HL-60 (cell line): ENCODE data around the gene QSOX1.

Source experiments
- CTCF ChIP-seq: IDR thresholded peaks from one replicate; pipeline ENCODE4 v1.5.1; 2011; ENCODE audit warnings: low read length, control low read depth, inconsistent platforms; ENCODE audit not compliant: insufficient read depth
- POLR2AphosphoS5 ChIP-seq: IDR thresholded peaks from 2 replicates; pipeline ENCODE4 v1.6.1; 2012; ENCODE audit warnings: low read depth
- SPI1 ChIP-seq: IDR thresholded peaks from 2 replicates; pipeline ENCODE4 v1.6.1; 2012; ENCODE audit warnings: low read depth, mild to moderate bottlenecking, borderline replicate concordance
- TF ChIP-seq, protein P1 (sequence below): IDR thresholded peaks from 2 replicates; pipeline ENCODE4 v1.6.1; 2012; ENCODE audit warnings: low read depth; ENCODE audit not compliant: insufficient replicate concordance

DNA sequence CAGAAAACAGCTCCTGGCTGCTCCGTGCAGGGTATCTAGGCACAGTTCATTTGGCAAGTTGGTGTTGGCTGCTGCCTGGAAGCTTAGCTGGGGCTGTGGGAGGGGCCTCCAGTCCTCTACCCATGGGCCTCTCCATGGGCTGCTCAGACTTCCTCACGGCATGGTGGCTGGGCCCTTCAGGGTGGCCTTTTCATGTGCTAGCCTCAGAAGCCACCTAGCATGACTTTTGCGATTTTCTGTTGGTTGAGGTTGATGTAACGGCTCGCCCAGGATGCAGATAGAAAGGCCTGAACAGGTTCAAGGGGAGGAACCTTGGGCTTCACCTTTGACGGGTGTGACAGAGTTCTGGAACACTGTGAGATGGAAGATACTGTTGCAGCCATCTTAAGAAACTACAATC, 49.6 kb downstream of the QSOX1 start:
- TF ChIP-seq CTCF (no peak), POLR2AphosphoS5 (no peak), SPI1 (no peak)
- TF ChIP-seq, protein P1, sequence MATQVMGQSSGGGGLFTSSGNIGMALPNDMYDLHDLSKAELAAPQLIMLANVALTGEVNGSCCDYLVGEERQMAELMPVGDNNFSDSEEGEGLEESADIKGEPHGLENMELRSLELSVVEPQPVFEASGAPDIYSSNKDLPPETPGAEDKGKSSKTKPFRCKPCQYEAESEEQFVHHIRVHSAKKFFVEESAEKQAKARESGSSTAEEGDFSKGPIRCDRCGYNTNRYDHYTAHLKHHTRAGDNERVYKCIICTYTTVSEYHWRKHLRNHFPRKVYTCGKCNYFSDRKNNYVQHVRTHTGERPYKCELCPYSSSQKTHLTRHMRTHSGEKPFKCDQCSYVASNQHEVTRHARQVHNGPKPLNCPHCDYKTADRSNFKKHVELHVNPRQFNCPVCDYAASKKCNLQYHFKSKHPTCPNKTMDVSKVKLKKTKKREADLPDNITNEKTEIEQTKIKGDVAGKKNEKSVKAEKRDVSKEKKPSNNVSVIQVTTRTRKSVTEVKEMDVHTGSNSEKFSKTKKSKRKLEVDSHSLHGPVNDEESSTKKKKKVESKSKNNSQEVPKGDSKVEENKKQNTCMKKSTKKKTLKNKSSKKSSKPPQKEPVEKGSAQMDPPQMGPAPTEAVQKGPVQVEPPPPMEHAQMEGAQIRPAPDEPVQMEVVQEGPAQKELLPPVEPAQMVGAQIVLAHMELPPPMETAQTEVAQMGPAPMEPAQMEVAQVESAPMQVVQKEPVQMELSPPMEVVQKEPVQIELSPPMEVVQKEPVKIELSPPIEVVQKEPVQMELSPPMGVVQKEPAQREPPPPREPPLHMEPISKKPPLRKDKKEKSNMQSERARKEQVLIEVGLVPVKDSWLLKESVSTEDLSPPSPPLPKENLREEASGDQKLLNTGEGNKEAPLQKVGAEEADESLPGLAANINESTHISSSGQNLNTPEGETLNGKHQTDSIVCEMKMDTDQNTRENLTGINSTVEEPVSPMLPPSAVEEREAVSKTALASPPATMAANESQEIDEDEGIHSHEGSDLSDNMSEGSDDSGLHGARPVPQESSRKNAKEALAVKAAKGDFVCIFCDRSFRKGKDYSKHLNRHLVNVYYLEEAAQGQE, result no peak
